GM21737 (cell line): ENCODE results near the gene ADAMTS20.

Experiments used
- ATAC-seq: cut with Tn5 transposase; IDR thresholded peaks from one replicate; pipeline ENCODE4 v1.9.1; 2021; ENCODE audit warnings: mild to moderate bottlenecking, moderate library complexity; ENCODE audit not compliant: unreplicated experiment

ADAMTS20 gene

DNA sequence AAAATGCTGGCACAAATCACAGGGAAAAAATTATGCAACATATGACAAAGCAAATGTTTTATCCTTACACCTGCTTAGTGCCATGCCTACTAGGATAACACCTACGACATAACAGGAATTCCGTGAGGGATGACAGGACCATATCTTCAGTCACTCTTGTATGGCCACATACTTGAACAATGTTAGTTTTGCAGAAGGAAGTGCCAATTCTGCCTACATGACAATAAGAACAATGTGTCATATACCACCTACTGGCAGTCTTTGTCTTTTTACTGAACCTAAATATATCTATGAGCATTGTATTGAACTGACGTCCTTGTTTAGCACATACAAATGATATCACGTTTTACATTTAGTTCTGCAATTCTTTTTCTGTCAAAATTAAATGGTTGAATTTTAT lies 234.0 kb downstream of the ADAMTS20 start:
- ATAC-seq = no peak

DNA sequence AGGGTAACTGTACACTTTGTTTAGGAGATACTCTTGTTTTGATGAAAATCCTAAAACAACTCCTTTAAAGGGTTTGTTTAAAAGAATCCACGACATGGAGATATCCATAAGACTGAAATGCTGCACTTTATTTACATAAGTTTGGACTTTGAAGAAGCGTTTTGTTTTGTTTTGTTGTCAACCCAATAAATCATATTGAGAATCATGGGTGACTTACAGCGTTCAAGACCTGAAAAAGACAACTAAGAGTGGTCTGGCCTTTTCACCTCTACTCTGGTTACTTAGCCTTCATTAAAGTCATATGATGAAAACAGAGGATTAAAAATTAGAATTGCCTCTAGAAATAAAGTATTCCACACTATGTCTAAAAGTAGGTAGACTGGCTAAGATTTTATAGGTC lies 234.8 kb downstream of the ADAMTS20 start:
- no peak for ATAC-seq

GRCh38 chr12:43316520-43316919 lies 235.5 kb downstream of the ADAMTS20 start:
- no peak for ATAC-seq

DNA sequence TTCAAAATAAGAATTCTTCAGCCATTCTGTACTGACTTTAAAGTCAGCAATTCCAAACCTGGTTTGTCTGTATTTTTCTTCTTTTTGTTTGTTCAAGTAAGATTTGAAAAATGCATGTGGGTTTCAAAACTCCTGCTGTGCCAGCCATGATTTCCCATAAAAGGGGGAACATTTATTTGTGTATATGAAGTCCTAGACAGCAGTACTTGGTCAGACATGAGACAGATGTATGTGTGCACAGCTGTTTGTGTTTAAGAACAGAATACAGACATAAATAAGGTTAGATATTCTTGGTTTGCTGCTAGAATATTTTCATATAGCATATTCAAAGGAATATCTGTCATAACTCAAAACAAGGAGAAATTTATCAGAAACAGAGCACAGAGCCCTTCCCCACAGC lies 236.0 kb downstream of the ADAMTS20 start:
- no peak for ATAC-seq

DNA sequence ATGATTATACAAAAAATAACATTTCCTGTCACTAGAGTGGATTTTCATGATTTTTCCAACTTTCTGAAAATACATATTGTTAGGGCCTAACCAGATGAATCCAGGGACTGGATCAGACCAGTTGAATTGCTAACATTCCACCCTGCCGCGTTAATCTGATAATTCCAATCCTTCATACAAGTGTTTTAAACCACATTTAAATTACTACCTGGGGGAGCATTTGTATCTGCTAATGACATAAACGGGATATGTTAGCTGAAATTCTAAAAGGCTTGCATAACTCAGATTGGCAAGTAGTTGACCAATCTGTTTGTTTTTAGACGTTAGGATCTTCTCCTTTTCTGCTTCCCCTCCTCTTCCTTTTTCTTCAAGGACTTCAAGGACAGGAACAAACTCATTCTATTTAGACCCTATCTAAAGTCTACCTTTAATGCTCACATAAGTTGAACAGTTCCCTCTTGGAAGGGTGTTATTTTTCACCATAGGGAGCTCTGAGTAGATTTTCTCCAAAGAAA lies 239.0 kb downstream of the ADAMTS20 start:
- ATAC-seq = no peak

DNA sequence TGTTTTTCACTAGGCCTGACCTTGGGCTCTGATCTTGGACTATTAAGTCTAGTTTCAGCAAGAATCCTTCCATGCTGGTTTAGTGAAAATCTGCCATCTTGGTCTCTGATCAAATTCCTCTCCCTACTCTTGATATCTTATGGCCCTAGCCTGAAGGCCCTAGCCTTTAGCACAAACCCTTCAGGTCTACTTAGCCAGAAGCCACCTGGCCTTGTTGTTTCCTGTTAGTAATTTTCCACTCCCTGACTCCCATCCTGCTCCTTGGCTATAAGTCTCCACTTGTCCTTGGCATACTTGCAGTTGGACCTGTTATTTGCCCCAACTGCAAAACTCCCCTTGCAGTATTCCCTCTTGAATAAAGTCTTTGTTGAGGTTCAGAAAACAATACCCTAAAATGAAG lies 241.4 kb downstream of the ADAMTS20 start:
- ATAC-seq = no peak

DNA sequence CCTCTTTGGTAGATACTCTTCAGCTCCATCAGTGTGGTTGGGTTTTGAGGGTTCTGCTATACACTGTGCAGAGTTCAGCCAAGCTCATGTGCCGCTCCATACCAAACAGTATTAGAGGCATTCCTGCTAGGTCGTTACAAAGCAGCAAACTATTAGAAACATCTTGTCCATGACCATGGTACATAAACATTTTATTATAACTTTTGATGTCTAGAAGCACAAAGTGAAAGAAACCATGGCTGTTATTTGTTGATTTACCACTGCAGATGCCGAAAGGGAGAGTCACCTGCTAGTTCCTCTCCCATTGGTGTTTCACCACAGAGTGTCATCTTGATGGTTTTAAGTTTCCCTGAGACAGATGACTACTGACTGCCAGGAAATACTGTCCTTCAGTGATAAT lies 242.0 kb downstream of the ADAMTS20 start:
- ATAC-seq = no peak

- ATAC-seq = no peak
Measured at GRCh38 chr12:43308776-43309175, 243.2 kb downstream of the ADAMTS20 start.

GRCh38 chr12:43307126-43307525 lies 244.9 kb downstream of the ADAMTS20 start:
- ATAC-seq = no peak

DNA sequence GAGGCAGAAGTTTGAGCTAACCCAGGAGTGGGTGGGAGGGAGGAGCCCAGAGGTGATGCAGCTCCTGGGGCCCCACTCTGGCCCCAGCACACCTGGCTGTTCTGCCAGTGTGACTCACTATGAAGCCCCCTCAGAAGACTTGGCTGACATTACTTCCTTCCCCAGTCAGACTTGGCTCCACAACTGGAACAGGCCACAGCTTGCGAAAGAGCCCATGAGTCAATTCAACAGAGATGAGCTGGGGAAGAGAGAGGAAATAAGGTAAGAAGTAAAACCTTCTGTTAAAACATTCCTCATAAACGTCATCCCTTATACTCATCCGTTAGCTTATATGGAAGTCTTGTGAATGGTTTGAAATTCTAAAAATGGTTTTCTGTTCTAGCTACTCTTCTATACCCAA lies 245.9 kb downstream of the ADAMTS20 start:
- ATAC-seq = no peak

DNA sequence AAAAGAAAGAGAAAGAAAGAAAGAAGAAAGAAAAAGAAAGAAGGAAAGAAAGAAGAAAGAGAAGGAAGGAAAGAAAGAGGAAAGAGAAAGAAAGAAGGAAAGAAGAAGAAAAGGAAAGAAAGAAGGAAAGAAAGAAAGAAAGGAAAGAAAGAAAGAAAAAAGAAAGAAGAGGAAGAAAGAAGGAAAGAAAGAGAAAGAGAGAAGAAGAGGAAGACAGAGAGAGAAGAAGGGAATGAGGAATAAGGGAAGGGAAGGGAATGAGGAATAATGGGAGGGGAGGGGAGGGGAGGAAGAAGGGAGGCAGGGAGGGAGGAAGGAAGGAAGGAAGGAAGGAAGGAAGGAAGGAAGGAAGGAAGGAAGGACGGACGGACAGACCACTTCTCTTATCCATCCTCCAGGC lies 246.9 kb downstream of the ADAMTS20 start:
- no peak for ATAC-seq
